ENCODE measurements around the gene SLC25A5. TPM values are rescaled to one million over a fixed set of nuclear protein-coding genes. Genes with fewer than 3 reads are reported as not detected.
"Not testable (repeated sequence)": the region's sequence is repeated elsewhere in the genome, so short reads cannot be mapped to it uniquely, and the experiment has no call there.

Gene SLC25A5
- total and polyA plus RNA-seq, 8 donors = 108 to 907 (median 299) TPM

GRCh38 chrX:119503484-119503861, 35.2 kb downstream of the SLC25A5 start:
- Histone ChIP-seq H3K4me3 (no peak overlapping the region), H3K9me3 (no peaks in the 10 kb centered on the region), H3K4me1 (peaks cover 0 to 12% (median 4%) of the 10 kb centered on the region in 4 donors), H3K27ac (peak overlapping the region; percentile 72 to 83 (median 79)), H3K36me3 (no peaks in the 10 kb centered on the region), H3K27me3 (no peaks in the 10 kb centered on the region)
- 25 to 60% (median 31%) methylated on average over 2 of the region's 2 CpGs; no CpG with 5 or more reads in 1 of the 5 donors for WGBS, 5 donors
- TF ChIP-seq POLR2A (IDR thresholded peaks at IDR 0.05) = no peak
- TF ChIP-seq, protein P1, sequence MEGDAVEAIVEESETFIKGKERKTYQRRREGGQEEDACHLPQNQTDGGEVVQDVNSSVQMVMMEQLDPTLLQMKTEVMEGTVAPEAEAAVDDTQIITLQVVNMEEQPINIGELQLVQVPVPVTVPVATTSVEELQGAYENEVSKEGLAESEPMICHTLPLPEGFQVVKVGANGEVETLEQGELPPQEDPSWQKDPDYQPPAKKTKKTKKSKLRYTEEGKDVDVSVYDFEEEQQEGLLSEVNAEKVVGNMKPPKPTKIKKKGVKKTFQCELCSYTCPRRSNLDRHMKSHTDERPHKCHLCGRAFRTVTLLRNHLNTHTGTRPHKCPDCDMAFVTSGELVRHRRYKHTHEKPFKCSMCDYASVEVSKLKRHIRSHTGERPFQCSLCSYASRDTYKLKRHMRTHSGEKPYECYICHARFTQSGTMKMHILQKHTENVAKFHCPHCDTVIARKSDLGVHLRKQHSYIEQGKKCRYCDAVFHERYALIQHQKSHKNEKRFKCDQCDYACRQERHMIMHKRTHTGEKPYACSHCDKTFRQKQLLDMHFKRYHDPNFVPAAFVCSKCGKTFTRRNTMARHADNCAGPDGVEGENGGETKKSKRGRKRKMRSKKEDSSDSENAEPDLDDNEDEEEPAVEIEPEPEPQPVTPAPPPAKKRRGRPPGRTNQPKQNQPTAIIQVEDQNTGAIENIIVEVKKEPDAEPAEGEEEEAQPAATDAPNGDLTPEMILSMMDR (IDR thresholded peaks at IDR 0.05) = no peak
- intact Hi-C loops (cut with DNase I; ENCODE audit: low total_unique reads) = no loop called here
- peak; percentile 53 to 55 for DNase-seq

DNA sequence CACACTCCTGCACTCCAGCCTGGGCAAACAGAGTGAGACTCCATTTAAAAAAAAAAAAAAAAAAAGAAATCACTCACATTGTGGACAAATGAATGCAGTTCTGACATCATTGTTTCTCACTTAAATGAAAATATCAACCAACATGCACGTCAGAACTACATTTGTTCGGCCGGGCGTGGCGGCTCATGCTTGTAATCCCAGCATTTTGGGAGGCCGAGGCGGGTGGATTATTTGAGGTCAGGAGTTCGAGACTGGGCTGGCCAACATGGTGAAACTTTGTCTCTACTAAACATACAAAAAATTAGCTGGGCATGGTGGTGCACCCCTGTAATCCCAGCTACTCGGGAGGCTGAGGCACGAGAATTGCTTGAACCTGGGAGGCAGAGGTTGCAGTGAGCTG, 36.9 kb downstream of the SLC25A5 start:
- H3K9me3 ChIP-seq; H3K27ac ChIP-seq; DNase-seq; intact Hi-C loops (cut with DNase I; ENCODE audit: low total_unique reads); H3K36me3 ChIP-seq; H3K27me3 ChIP-seq; H3K4me3 ChIP-seq: not testable (repeated sequence)
- 86 to 92% (median 88%) methylated on average over 10 of the region's 10 CpGs for WGBS, 5 donors
- H3K4me1 ChIP-seq = peaks cover 0 to 12% (median 4%) of the 10 kb centered on the region in 4 donors

- no peaks in the 10 kb centered on the region for H3K9me3 ChIP-seq
- no peaks in the 10 kb centered on the region for H3K36me3 ChIP-seq
- DNase-seq = no peak
- intact Hi-C loops (cut with DNase I; ENCODE audit: low total_unique reads) = no loop called here
- H3K4me3 ChIP-seq = no peak overlapping the region
- H3K4me1 ChIP-seq = peaks cover 0 to 12% (median 4%) of the 10 kb centered on the region in 4 donors
- H3K27me3 ChIP-seq = no peaks in the 10 kb centered on the region
- TF ChIP-seq POLR2A (IDR thresholded peaks at IDR 0.05) = no peak
- TF ChIP-seq POLR2AphosphoS5 (IDR thresholded peaks at IDR 0.05) = no peak
- TF ChIP-seq EP300 (IDR thresholded peaks at IDR 0.05) = no peak
- TF ChIP-seq, protein P1 (IDR thresholded peaks at IDR 0.05) = no peak
- WGBS, 5 donors = 35 to 42% (median 39%) methylated on average over 4 of the region's 4 CpGs
- no peak overlapping the region for H3K27ac ChIP-seq
Observed at GRCh38 chrX:119505945-119506344, 37.7 kb downstream of the SLC25A5 start.

DNA sequence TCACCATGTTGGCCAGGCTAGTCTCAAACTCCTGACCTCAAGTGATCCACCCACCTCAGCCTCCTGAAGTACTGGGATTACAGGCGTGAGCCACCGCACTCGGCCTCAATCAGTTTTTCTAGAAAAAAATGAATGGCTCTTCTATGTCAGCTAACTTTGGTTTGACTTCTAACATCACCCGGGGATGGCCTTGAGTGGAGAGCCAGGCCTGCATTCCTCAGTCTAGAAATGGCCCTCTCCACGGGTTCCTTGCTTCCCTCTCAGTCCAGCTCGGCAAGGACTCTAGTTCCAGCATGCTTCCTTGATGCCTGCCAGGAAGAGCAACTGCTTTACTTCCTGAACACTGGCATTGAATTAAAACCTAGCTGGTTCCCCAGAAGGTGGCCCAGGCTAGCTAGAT, 39.0 kb downstream of the SLC25A5 start:
- Histone ChIP-seq H3K4me1 (peaks cover 0 to 12% (median 4%) of the 10 kb centered on the region in 4 donors), H3K9me3 (no peaks in the 10 kb centered on the region), H3K27me3 (no peaks in the 10 kb centered on the region), H3K36me3 (no peaks in the 10 kb centered on the region), H3K4me3 (no peak overlapping the region), H3K27ac (no peak overlapping the region)
- DNase-seq = no peak
- TF ChIP-seq POLR2AphosphoS5 (IDR thresholded peaks at IDR 0.05) = no peak
- no peak for TF ChIP-seq EP300 (IDR thresholded peaks at IDR 0.05)
- TF ChIP-seq, protein P1 (IDR thresholded peaks at IDR 0.05) = no peak
- no peak for TF ChIP-seq POLR2A (IDR thresholded peaks at IDR 0.05)
- intact Hi-C loops (cut with DNase I; ENCODE audit: low total_unique reads) = no loop called here
- 78 to 82% (median 81%) methylated on average over 6 of the region's 6 CpGs; no CpG with 5 or more reads in 1 of the 5 donors for WGBS, 5 donors

DNA sequence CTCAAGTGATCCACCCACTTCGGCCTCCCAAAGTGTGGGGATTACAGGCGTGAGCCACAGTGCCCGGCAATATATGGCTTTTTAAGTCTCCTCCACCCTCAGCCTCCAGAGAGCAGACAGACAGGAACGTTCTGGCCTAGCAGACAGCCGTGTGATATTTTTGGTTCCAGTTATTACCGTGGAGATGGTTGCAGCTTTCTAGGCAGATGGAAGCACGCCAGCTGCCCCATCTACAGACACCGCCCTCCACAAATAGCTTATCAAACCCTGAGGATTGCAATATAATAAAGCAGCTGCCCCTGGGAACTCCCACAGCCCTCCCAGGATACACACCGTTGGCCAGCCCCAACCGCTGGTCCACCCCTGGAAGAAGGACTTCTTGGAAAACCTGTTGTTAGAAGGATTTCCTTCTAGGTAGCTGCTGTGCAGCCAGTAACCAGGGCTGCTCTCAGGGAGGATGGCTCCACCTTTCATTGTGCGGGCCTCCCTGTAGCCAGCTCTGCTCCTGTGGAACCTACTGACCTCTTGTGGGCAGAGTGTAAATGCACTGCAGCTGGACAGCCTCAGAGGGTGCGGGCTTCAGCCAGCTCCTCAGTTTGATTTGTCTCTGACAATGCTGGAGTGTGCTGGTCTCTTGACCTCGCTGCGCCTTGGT, 44.0 kb downstream of the SLC25A5 start:
- Histone ChIP-seq H3K9me3 (no peaks in the 10 kb centered on the region), H3K27me3 (no peaks in the 10 kb centered on the region), H3K36me3 (no peaks in the 10 kb centered on the region), H3K27ac (peak overlapping the region in 1 of 5 donors; percentile 13), H3K4me1 (no peaks in the 10 kb centered on the region), H3K4me3 (no peak overlapping the region)
- WGBS, 5 donors = 33 to 47% (median 43%) methylated on average over 12 to 14 of the region's 14 CpGs
- intact Hi-C loops (cut with DNase I; ENCODE audit: low total_unique reads) = no loop called here
- TF ChIP-seq POLR2A (IDR thresholded peaks at IDR 0.05) = no peak
- TF ChIP-seq, protein P1 (IDR thresholded peaks at IDR 0.05) = peak in 5 of 7 experiments; percentile 12 to 68 (median 47)
- no peak for TF ChIP-seq EP300 (IDR thresholded peaks at IDR 0.05)
- TF ChIP-seq POLR2AphosphoS5 (IDR thresholded peaks at IDR 0.05) = peak in 1 of 3 donors; percentile 42
- DNase-seq = peak; percentile 71 to 88
